Measurements from ENCODE around the gene MARK3. TPM values are rescaled to one million over a fixed set of nuclear protein-coding genes. Genes with fewer than 3 reads are reported as not detected.

MARK3 gene
- total and polyA plus RNA-seq, 3 donors from 2014 or later: 93.9 to 198 (median 172) TPM

DNA sequence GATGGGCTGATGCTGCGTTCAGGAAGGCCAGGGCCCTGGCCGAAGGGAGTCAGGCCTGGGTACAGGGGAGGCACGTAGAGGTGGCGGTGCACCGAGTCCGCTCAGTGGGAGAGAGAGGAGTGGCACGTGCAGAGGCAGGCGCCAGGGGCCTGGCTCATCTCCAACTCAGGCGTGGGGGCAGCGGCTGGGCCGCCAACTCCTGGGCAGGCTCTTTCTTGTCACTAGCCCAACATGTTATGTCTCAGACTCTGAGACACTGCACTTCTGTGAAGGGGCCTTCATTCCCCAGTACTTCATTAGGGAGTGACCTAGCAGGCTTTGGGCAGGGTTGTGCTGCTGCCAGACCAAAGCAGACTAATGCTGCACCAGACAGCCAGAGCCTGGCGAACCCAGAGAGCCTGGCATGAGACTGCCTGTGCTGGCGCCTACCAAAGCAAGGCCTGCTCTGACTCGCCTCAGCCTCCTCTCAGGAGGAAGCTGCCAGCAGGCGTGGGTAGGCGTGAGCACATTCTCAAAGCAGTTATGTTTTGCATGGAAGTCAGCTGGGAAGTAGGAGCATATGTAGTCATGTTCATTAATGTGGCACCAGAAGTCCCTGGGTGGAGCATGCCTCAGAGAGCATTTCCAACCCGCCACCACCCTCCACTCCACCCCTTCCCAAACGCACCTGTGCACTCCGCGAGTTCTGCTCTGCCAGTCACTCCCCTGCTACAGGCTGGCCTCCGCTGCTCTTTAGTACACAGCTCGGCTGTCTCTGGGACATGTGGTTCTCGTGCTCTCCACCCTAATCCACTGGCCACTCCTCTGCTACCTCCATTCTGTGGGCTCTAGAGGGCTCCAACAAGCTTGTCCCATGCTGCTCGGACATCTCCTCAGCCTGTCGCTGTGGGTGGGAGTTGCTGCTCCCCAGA is 127.7 kb downstream of the MARK3 start:
- no peak for TF ChIP-seq CTCF (IDR thresholded peaks at IDR 0.05)
- TF ChIP-seq POLR2A (IDR thresholded peaks at IDR 0.05): no peak
- intact Hi-C loops (cut with DNase I; ENCODE audit: low total_unique reads): no loop called here

DNA sequence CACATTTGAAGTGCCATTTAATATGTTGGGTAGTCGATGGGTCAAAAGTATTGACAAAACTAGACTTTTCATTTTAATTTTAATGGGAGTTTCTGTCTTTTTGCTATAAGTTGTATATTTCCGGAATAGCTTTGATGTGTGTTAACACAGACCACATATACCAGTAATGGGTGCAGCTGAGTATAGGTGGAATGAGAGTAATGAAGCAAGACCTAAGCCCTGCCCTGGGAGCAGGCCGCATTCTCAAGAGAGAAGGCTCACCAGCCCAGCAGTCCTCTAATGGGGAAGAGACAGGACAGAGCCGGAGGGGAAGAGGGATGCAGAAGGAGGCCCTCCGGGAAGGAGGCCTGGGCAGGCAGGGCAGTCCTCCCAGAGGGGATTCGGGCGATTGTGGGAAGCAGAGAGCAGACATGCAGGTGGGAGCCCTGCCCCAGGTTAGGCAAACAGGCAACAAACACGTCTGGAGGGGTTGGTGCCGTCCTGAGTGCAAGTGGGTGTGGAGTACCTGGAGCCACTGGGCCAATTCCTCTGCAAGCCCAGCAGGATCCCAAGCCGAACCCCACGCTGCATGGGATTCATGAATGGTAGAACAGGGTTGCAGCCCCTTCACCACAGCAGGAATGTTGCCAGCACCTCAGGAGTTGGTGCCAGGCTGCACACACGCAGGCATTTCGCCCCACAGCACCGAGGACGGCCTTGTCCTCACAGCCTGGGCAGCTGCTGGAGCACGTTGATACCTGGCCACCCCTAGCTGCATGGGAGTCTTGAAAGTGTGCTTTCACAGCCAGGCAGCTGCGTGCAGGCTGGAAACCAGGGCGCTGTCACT is 129.6 kb downstream of the MARK3 start:
- intact Hi-C loops (cut with DNase I; ENCODE audit: low total_unique reads): no loop called here
- no peak for DNase-seq
- Histone ChIP-seq H3K36me3 (ENCODE audit: low read depth, missing control alignments) (no peaks in the 10 kb centered on the region), H3K9me3 (no peaks in the 10 kb centered on the region), H3K27me3 (no peaks in the 10 kb centered on the region), H3K4me3 (no peak overlapping the region), H3K4me1 (peaks cover 38% of the 10 kb centered on the region), H3K27ac (no peak overlapping the region)
- 83 to 85% methylated on average over 11 to 18 of the region's 18 CpGs for WGBS, 2 donors
- no peak for TF ChIP-seq CTCF (IDR thresholded peaks at IDR 0.05)
- no peak for TF ChIP-seq POLR2A (IDR thresholded peaks at IDR 0.05)

More for the DNA sequence above, 127.7 kb downstream of the MARK3 start:
- Histone ChIP-seq H3K9me3 (no peaks in the 10 kb centered on the region), H3K4me1 (peaks cover 37% of the 10 kb centered on the region), H3K27ac (peak overlapping the region; percentile 52 to 82), H3K27me3 (no peaks in the 10 kb centered on the region), H3K36me3 (ENCODE audit: low read depth, missing control alignments) (no peaks in the 10 kb centered on the region), H3K4me3 (no peak overlapping the region)
- WGBS, 2 donors: 37 to 47% methylated on average over 16 to 25 of the region's 25 CpGs
- peak; percentile 87 for DNase-seq

DNA sequence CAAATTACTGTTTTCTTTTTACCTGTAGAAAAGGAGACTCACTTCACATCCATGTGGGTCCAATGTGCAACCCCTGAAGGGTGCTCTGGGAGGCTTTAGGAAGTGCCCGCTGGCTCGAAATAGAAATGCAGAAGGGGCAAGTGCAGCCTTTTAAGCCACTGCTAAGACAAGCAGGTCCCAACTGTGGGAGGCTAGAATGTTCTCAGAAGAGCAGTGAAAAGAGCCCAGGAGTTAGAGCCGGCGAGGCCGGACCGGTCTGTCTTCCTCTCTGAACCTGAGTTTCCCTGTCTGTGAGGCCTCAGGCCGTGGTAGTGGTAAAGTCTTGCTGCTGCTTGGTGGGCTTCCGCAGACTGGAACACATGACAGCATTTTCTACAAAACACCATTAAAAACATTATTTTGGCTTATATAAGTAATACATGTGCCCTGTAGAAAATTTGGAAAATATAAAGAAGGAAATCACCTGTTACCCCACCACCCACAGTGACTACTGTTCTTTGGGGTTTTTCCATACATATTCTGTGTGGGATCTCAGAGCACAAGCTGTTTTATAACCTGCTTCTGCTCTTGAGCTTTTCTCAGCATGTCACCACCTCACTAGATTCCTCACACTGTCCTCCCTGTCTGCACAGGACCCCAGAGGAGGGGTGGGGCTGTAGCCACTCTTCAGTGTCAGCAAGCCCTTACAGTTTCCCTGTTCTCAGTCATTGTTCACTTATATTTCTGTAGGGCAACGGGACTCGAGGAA is 131.4 kb downstream of the MARK3 start:
- Histone ChIP-seq H3K27ac (no peak overlapping the region), H3K9me3 (no peaks in the 10 kb centered on the region), H3K4me1 (peaks cover 47% of the 10 kb centered on the region), H3K27me3 (no peaks in the 10 kb centered on the region), H3K4me3 (no peak overlapping the region), H3K36me3 (ENCODE audit: low read depth, missing control alignments) (no peaks in the 10 kb centered on the region)
- TF ChIP-seq CTCF (IDR thresholded peaks at IDR 0.05) (no peak), POLR2A (IDR thresholded peaks at IDR 0.05) (no peak)
- intact Hi-C loops (cut with DNase I; ENCODE audit: low total_unique reads): no loop called here
- DNase-seq: no peak
- 74 to 85% methylated on average over 10 of the region's 10 CpGs for WGBS, 2 donors

GRCh38 chr14:103517174-103517566 is 132.0 kb downstream of the MARK3 start:
- no peak overlapping the region for H3K4me3 ChIP-seq
- no peaks in the 10 kb centered on the region for H3K9me3 ChIP-seq
- TF ChIP-seq POLR2A (IDR thresholded peaks at IDR 0.05) (no peak), CTCF (IDR thresholded peaks at IDR 0.05) (no peak)
- 49 to 76% methylated on average over 2 to 10 of the region's 10 CpGs for WGBS, 2 donors
- intact Hi-C loops (cut with DNase I; ENCODE audit: low total_unique reads): no loop called here
- no peaks in the 10 kb centered on the region for H3K36me3 ChIP-seq (ENCODE audit: low read depth, missing control alignments)
- H3K27ac ChIP-seq: no peak overlapping the region
- H3K27me3 ChIP-seq: no peaks in the 10 kb centered on the region
- peaks cover 47% of the 10 kb centered on the region for H3K4me1 ChIP-seq
- no peak for DNase-seq
